Thyroid gland (tissue), 4 donors: Measurements from ENCODE around the gene TP53AIP1. TPM values are rescaled to one million over a fixed set of nuclear protein-coding genes. Genes with fewer than 3 reads are reported as not detected.

Experiments
- DNase-seq, 2 donors: peaks; one replicate each; pipeline ENCODE4 v3.0.0-alpha.2; 2019
- H3K27ac ChIP-seq, 3 donors: fragments of 200-600 bp; sonication (generic); 1 replicate in 2 of 3; 2 replicates in 1 of 3; pipeline ENCODE4 v1.5.1; 2016 to 2019; ENCODE audit warnings: mild to moderate bottlenecking in 1 of 3, moderate library complexity in 1 of 3
- H3K27me3 ChIP-seq: fragments of 200-600 bp; sonication (generic); one replicate; pipeline ENCODE4 v1.5.1; 2019
- H3K36me3 ChIP-seq, 2 donors: fragments of 200-600 bp; sonication (generic); one replicate each; pipeline ENCODE4 v1.5.1; 2016 to 2019
- H3K4me1 ChIP-seq, 2 donors: fragments of 200-600 bp; sonication (generic); one replicate each; pipeline ENCODE4 v1.5.1; 2017 to 2019
- H3K4me3 ChIP-seq, 3 donors: fragments of 200-600 bp; sonication (generic); replicated peaks in 1 of 3; 1 replicate in 2 of 3; 2 replicates in 1 of 3; pipeline ENCODE4 v1.5.1; 2016; ENCODE audit warnings: mild to moderate bottlenecking in 1 of 3
- H3K9me3 ChIP-seq: fragments of 200-600 bp; sonication (generic); one replicate; pipeline ENCODE4 v1.5.1; 2017
- CTCF ChIP-seq, 6 experiments: fragments of 200-600 bp in 3 of 6; fragments of 450-650 bp in 3 of 6; sonication (generic) in 3 of 6; IDR thresholded peaks; one replicate each; pipeline ENCODE4 v1.5.1; 2016 to 2019; ENCODE audit warnings: antibody characterized with exemption in 6 of 6, mild to moderate bottlenecking in 2 of 6, inconsistent platforms in 1 of 6, moderate library complexity in 1 of 6
- POLR2A ChIP-seq, 2 donors: fragments of 450-650 bp; IDR thresholded peaks; one replicate each; pipeline ENCODE4 v1.6.1; 2017; ENCODE audit warnings: antibody characterized with exemption in 2 of 2, mild to moderate bottlenecking in 2 of 2, moderate library complexity in 1 of 2
- WGBS, 2 donors: methylation state at CpG; one replicate each; pipeline ENCODE4 v1.1.5; 2017; 5-methylcytosine and 5-hydroxymethylcytosine counted together
- intact Hi-C: fragments of 100-400 bp; cut with DNase I; formaldehyde crosslinking; loops from one replicate; pipeline ENCODE4 v1.15.1; 2023
- total RNA-seq, 4 donors: library from RNA; depleted of rRNA; stranded (reverse); fragments of >200 nt; gene quantifications; one replicate each; pipeline ENCODE4 v1.2.3, GENCODE V29; 2016

Gene TP53AIP1
- total RNA-seq, 4 donors from 2014 or later: not detected

DNA sequence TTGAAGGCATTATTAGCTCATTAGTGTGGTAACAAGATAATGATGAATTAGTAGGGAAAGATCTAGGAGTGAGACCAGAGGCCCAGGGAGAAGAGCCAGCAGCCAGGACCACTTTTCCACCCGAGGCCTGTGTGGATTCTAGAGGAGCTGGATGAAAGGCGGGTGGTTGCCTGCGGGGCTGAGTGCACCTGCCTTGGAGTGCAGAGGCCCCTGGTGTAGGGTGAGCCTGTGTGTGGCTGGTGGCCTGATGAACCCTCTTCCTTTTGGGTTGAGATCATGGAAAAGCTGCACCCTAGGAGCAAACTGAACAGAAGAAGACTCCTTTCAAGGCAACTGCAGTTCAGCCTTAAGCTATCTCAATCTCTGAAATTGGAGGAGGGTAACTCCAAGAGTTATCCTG is 5.9 kb upstream of the TP53AIP1 start:
- H3K27ac ChIP-seq: no peak overlapping the region
- no peaks in the 10 kb centered on the region for H3K27me3 ChIP-seq
- WGBS, 2 donors: 73 to 88% methylated on average over 3 of the region's 3 CpGs
- TF ChIP-seq CTCF (IDR thresholded peaks at IDR 0.05): no peak
- no peak for TF ChIP-seq POLR2A (IDR thresholded peaks at IDR 0.05)
- H3K4me3 ChIP-seq: no peak overlapping the region
- intact Hi-C loops: no loop called here
- H3K4me1 ChIP-seq: no peaks in the 10 kb centered on the region
- DNase-seq: no peak
- no peaks in the 10 kb centered on the region for H3K9me3 ChIP-seq
- H3K36me3 ChIP-seq: no peaks in the 10 kb centered on the region

GRCh38 chr11:128947773-128948172 is 5.1 kb upstream of the TP53AIP1 start:
- no peak overlapping the region for H3K27ac ChIP-seq
- H3K4me1 ChIP-seq: peaks cover 0 to 5% of the 10 kb centered on the region in 2 donors
- no peak overlapping the region for H3K4me3 ChIP-seq
- intact Hi-C loops: no loop called here
- no peaks in the 10 kb centered on the region for H3K9me3 ChIP-seq
- WGBS, 2 donors: 80 to 90% methylated on average over 2 of the region's 2 CpGs
- no peak for TF ChIP-seq CTCF (IDR thresholded peaks at IDR 0.05)
- TF ChIP-seq POLR2A (IDR thresholded peaks at IDR 0.05): no peak
- DNase-seq: no peak
- H3K36me3 ChIP-seq: no peaks in the 10 kb centered on the region
- H3K27me3 ChIP-seq: no peaks in the 10 kb centered on the region

DNA sequence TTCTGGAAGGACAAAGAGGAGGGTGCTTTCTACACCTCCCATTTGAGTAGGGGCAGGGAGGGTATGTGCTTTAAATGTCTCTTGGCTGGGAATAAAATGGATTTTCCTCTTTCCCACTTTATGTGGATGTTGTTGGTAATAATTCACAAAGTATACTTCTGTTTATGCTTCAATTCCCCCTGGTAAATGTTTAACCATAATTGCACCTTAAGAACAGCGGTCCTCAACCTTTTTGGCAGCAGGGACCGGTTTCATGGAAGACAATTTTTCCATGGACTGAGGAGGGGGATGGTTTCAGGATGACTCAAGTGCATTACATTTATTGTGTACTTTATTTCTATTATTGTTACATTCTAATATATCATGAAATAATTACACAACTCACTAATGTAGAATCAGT is 4.0 kb upstream of the TP53AIP1 start:
- Histone ChIP-seq H3K36me3 (no peaks in the 10 kb centered on the region), H3K9me3 (no peaks in the 10 kb centered on the region), H3K4me1 (peaks cover 0 to 5% of the 10 kb centered on the region in 2 donors), H3K27ac (no peak overlapping the region), H3K27me3 (no peaks in the 10 kb centered on the region), H3K4me3 (no peak overlapping the region)
- no peak for DNase-seq
- TF ChIP-seq POLR2A (IDR thresholded peaks at IDR 0.05) (no peak), CTCF (IDR thresholded peaks at IDR 0.05) (no peak)
- 93 to 97% methylated on average over 2 of the region's 2 CpGs for WGBS, 2 donors
- intact Hi-C loops: no loop called here

DNA sequence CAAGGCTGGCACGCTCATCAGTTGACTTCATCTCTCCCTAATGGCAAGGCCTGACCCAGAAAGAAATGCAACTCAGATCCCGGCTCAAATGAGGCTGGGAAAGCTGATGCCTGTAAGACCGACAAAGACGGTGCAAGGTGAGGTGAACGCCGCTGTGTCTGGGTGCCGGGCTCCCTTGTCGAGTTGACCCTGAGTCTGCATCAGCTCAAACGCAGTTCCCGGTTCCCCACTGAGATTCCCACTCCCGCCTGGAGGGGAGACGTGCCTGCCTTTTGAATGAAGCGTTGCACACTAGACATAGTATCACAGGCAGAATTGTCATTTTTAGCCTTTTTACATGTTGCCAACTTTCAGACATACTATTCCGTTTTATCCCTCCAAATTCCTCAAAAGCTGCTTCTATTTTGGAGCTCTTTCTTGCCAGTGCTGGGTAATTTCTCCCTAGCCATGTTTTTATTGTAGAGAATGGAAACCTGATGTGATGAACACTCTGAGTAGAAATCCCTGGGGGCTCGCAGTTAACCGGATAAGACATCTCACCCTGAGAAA is 831 bp upstream of the TP53AIP1 start:
- WGBS, 2 donors: 78 to 84% methylated on average over 16 of the region's 16 CpGs
- intact Hi-C loops: no loop called here
- no peaks in the 10 kb centered on the region for H3K9me3 ChIP-seq

GRCh38 chr11:128942272-128942612 is 429 bp downstream of the TP53AIP1 start:
- Histone ChIP-seq H3K4me3 (no peak overlapping the region), H3K27me3 (no peaks in the 10 kb centered on the region), H3K4me1 (peaks cover 0 to 5% of the 10 kb centered on the region in 2 donors), H3K36me3 (no peaks in the 10 kb centered on the region), H3K27ac (no peak overlapping the region), H3K9me3 (no peaks in the 10 kb centered on the region)
- WGBS, 2 donors: 94 to 97% methylated on average over 13 of the region's 13 CpGs
- intact Hi-C loops: no loop called here
- DNase-seq: no peak
- TF ChIP-seq POLR2A (IDR thresholded peaks at IDR 0.05): no peak
- no peak for TF ChIP-seq CTCF (IDR thresholded peaks at IDR 0.05)

More for the DNA sequence above, 831 bp upstream of the TP53AIP1 start:
- Histone ChIP-seq H3K27me3 (no peaks in the 10 kb centered on the region), H3K4me1 (peaks cover 0 to 5% of the 10 kb centered on the region in 2 donors), H3K4me3 (no peak overlapping the region), H3K27ac (no peak overlapping the region), H3K36me3 (no peaks in the 10 kb centered on the region)
- no peak for DNase-seq
- TF ChIP-seq CTCF (IDR thresholded peaks at IDR 0.05) (no peak), POLR2A (IDR thresholded peaks at IDR 0.05) (no peak)
